GM12892 (cell line): ENCODE results near the gene OAS1.

Experiments
- POLR2A ChIP-seq: IDR thresholded peaks from 2 replicates; pipeline ENCODE4 v1.6.1; 2011; ENCODE audit warnings: low read depth, low read length, control low read depth
- POLR2AphosphoS5 ChIP-seq: IDR thresholded peaks from 2 replicates; pipeline ENCODE4 v1.6.1; 2011; ENCODE audit warnings: low read depth, low read length, control low read depth

GRCh38 chr12:112916270-112916669, 9.5 kb downstream of the OAS1 start:
- TF ChIP-seq POLR2A (no peak), POLR2AphosphoS5 (no peak)
